HG03521 (cell line): ENCODE data around the gene SEMA3A.
"Not testable (repeated sequence)": the region's sequence is repeated elsewhere in the genome, so short reads cannot be mapped to it uniquely, and the experiment has no call there.

Source experiments
- ATAC-seq: cut with Tn5 transposase; IDR thresholded peaks from one replicate; pipeline ENCODE4 v1.9.1; 2021; ENCODE audit warnings: mild to moderate bottlenecking, moderate library complexity; ENCODE audit not compliant: unreplicated experiment

The SEMA3A gene

DNA sequence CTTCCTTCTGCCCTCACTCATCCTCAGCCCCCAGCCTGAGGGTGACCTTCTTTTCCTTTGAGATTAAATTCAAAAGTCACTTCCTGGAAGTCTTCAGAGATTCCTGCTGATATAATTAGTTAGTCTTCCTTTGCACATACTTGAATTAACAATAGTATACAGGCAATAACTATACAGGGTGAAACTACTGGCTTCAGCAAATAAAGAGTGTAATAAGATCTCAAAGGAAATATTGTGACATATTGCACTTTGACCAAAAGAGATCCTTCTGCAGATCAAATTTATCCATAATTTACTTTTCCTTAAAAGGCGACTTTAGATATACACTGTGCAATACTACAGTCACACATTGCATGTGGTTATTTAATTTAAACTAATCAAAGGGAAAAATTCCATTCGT is 123.8 kb downstream of the SEMA3A start:
- ATAC-seq: no peak

DNA sequence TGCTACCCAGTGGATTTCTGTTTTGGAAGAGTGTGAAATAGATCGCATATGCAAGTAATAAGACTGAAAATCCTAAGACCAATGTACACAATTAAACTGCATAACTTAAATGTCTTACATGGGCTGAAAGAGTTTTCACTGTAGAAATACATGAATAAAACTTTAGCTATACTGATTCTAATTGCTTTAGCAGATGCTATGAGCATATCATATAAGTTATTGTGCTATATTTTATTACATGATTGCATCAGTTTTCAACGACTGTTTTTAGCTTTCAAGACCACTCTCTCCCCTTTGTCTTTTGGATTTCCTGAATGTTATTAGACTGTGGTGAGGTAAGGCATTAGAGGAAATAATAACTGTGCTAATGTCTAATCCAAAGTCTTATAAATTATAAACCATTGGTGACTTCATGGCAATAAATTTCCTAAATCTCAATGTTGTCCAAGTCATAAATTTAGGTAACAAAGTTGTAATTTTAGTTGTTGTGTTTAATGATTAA is 124.5 kb downstream of the SEMA3A start:
- no peak for ATAC-seq

DNA sequence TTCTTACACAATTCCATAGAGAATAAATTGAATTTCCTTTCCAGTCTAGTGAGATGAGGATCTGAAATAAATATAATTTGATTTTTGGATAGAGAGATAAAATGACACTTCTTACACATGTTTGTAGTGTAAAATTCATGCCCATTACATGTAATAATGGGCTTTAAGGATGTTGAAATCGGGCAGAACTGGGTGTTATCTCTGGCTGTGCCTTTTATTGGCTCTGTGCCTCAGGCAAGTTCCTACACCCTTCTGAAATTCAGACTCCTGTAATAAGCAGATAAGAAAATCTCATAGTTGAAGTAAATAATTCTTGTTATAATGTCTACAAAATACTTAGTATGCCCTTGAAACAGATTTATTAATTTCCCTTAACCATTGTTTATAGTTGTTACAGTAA is 125.6 kb downstream of the SEMA3A start:
- ATAC-seq: no peak

DNA sequence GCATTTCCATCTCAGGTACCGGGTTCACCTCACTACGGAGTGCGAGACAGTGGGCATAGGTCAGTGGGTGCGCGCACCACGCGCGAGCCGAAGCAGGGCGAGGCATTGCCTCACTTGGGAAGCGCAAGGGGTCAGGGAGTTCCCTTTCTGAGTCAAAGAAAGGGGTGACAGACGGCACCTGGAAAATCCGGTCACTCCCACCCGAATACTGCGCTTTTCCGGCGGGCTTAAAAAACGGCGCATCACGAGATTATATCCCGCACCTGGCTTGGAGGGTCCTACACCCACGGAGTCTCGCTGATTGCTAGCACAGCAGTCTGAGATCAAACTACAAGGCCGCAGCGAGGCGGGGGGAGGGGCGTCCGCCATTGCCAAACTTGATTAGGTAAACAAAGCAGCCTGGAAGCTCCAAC is 132.1 kb downstream of the SEMA3A start:
- not testable (repeated sequence) for ATAC-seq

DNA sequence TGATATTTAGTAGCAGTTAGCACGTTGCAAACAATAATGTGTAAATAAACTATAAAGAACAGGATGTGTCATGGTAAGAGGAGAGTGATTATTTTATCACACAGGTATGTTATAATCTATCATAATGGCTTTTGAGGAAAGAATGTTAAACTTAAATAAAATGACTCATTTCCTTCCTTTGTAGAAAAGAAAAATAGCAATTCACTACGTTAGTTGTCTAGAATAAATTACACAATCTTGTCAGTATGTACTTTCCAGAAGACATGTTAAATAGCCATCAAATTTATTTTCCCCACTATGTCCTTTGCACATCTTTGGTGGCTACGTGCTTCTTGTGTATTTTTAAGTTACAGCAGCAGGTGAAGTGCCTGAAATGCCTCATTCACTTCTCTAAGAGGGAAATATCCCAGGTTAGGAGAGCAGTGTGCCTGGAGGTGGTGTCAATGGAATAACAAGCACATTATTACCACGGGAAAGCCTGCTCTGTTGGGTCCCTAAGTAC is 133.8 kb downstream of the SEMA3A start:
- no peak for ATAC-seq

DNA sequence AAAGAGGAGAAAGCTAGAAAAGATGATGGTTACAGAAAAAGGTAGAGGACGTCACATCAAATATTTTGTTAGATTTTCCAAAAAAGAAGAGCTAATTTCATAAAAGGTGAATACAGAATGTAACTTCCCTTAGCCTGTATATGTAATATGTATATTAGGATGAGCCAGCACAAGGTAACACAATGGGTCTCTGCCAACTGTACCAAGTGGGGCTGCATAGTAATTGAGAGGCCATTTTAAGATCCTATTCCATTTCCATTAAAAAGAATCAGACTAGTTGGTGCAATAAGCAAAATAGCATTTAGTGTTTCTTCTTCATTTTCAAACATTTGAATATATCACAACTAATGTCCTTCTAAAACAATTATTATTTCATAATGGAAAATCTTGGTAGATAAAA is 134.6 kb downstream of the SEMA3A start:
- ATAC-seq: no peak

DNA sequence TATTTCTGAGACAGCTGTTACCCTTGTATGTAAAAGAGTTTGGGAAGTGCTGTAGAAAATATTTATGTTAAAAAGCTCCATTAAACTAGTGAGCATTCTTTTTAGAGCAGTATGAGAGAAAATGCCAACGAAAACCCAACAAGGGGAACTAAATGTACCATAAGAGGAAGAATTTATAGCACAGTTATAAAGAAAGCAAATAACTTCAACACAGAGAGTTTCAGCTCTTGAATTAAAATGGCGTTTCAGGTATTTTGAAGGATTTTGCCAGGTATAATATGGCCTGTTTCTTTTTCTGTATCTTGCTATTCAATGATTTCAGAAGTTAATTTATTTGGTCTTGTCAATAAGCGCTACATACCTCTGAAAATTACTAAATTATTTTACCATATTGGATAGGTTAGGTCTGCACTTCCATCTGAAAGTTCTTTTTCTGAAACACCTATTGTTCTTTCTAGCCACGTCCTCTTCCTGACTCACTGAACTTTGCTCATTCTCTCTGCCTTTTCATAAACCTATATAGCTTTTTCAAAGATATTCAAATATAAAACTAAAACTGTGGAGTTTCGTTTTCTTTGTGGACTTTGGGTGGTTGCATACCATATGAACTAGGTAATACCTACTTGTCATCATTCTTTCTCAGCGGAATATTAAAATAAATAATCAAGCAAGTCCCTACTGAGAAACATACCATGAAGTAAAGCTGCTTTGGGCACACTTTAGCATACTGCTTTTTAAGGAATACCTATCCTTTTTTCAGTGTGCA is 136.1 kb downstream of the SEMA3A start:
- ATAC-seq: no peak

DNA sequence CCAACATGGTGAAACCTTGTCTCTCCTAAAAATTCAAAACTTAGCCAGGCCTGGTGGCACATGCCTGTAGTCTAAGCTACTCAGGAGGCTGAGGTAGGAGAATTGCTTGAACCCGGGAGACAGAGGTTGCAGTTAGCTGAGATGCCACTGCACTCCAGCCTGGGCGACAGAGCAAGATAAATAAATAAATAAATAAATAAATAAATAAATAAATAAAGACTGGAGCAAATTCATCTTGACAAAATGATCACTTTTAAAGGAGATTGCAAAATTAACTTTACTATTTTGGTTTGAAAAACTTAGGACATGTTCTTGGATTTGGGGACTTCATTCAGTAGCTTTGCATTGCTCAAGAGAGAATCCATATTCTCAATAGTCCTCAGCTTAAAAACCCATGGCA is 137.0 kb downstream of the SEMA3A start:
- no peak for ATAC-seq

DNA sequence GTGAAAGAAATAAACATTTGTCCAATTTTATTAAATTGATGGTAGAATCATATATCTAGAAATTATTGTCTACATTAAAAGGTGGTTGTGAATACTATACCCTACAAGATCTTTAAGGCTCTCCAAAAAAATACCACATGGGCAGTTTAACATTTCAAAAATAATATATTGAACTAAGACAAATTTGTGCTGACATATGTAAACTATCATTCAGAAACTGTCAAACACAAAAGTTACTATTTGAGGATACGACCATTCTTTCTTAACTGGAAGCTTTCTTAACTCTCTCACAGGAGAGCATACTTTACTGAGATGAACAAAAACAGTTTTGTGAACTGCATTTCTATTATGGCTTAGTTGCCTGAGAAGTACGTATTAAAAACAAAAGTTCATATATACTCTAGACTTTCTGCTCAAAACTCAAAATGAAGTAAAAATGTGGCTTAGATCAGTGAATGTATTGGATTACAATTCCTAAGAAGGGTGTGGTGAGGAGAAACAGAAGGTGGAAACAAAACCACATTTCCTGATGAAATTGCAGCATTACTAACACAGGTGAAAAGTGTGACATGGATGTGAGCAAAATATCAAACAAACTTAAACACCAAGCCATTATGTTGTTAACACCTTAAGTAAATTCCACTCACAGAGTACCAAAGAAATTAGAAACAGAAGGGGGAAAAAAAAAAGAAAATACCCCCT is 138.5 kb downstream of the SEMA3A start:
- no peak for ATAC-seq

DNA sequence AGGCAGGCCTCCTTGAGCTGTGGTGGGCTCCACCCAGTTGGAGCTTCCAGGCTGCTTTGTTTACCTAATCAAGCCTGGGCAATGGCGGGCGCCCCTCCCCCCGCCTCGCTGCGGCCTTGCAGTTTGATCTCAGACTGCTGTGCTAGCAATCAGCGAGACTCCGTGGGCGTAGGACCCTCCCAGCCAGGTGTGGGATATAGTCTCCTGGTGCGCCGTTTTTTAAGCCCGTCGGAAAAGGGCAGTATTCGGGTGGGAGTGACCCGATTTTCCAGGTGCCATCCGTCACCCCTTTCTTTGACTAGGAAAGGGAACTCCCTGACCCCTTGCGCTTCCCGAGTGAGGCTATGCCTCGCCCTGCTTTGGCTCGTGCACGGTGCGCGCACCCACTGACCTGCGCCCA is 139.4 kb downstream of the SEMA3A start:
- ATAC-seq: not testable (repeated sequence)

DNA sequence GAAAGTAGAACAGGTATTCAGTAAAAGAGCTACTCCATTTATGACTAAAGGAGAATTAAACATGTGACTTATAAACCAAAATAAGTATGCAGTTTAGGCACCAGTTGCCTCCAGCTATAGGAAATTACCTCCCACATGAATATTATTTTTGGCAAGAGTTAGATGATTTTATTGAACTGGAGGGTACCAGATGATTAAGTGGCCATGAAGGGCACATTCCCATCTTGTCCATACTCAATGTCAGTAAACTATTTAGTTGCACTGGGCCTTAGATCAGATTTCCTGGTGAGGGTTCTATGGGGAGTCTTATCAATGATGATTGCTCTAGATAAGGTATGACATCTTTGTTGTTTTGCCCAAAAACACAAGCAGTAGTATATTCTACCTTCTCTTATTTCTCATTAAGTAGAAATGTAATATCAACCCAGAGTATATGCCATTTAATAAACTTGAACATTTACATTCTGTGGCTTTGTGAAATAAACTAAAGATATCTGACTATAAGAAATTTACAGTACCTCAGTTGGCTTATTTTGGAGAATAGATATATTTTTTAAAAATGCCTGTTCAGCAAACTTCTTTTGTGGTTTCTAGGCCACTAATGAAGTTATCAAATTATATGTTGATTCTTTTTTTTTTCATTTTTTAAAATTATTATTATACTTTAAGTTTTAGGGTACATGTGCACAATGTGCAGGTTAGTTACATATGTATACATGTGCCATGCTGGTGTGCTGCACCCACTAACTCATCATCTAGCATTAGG is 145.3 kb downstream of the SEMA3A start:
- ATAC-seq: no peak

DNA sequence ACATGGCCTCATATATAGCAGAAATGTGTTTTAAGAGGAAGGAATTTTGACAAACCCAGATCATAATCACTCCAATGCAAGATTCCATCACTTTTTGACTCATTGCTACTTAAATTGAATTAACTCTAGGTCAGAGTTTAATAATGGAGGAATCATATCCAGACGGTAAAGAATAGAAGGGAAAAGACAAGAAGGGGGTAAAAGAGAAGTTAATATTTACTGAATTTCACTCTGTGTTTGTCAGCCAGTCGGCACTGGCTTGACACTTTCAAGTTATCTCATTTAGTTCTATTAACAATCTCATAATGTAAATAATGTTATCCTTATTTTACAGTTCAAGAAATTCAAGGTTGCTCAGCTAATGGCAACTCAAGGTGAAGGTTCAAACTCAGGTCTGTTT is 147.5 kb downstream of the SEMA3A start:
- no peak for ATAC-seq

DNA sequence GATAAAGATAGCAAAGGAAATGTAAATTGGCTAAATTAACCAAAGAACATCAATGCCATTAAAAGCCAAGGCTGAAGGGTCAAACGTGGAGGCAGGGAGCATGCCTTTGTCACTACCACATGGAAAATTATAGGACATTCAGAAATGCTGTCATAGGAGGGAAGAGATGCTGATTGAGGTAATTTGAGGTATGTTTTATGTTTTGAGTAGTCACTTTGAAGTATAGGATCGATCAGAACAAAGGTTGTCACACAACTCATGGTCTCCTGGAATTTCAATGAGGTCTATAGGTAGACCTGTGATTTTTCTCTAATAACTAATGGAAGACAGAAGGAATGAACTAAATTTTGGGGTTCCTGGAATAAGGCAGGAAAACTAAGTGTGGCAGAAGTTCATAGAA is 149.8 kb downstream of the SEMA3A start:
- ATAC-seq: no peak

DNA sequence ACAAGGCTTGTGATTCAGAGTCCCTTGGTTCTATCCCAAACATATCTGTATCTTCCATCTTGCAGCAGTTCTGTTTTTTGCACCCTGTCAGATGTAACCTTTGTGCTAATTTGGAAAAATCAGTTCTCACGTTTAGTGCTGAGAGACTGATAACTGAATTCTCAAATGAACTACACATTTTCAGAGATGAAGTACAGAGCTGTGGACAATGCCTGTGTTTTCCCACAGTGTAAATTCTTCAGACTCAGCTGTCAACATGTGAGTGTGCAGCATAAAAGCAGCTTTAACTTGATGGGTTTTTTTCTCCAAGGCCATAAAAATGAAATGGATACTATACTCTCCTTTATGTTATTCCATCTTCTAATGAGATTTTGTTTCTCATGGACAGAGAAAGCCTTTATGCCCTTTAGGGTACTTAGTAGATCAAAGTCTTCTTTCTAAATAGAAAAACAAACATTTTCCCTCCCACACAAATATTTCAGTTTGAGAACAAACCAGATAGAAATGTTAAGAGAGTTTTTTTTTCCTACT is 150.9 kb downstream of the SEMA3A start:
- ATAC-seq: no peak

DNA sequence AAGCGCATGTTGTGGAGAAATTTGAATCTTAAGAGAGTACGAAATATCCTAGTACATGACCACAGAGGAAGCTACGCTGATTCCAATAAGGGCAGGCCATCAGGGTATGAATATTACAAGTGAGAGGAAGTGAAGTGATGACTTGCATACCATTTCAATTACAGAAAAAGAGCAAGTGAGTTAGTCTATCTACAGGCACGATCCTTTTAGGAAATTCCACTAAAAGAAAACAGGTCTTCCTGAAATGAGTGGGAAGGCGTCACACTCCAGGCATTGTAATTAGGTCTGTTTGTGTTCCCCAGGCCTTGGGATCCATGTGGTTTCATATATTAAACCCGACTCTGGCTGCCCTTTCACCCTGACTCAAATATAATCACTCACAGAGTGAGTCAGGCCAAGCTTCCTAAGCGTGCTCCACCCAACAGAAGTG is 152.5 kb downstream of the SEMA3A start:
- ATAC-seq: no peak

DNA sequence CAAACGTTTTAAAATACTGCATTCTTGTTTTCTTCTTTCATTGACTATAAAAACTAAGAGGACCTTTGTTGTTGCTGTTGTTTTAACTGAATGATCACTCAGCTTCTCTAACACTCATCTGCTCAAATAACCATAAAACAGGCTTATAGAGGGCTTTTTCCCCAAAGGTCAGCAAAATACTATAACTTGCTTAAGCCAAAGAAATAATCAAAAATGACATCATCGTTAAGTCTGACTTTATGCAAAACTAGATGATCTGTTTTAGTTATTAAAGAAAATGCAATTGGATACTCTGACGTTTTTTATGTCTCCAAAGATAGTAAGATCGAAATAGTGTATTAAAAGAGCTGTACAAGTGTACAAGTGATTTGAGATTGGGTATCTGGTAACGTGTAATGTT is 152.9 kb downstream of the SEMA3A start:
- no peak for ATAC-seq

DNA sequence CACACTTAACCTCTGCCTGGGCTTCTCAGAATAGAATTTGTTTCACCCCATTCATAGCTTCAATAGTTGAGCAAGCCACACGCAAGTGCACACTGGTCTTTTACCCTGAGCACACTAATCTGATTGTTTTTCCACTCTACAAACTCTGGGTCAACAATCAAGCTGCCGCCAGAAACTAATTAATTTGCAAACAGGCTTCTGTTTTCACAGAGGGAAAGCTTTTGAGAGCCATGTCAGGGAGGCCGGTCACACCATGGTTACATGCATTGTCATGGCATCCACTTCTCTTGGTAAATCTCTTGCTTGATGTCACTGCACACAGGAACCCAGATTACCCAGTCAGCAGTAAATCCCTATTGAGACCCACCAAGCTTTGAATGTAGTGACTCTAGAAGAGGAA is 154.2 kb downstream of the SEMA3A start:
- no peak for ATAC-seq

DNA sequence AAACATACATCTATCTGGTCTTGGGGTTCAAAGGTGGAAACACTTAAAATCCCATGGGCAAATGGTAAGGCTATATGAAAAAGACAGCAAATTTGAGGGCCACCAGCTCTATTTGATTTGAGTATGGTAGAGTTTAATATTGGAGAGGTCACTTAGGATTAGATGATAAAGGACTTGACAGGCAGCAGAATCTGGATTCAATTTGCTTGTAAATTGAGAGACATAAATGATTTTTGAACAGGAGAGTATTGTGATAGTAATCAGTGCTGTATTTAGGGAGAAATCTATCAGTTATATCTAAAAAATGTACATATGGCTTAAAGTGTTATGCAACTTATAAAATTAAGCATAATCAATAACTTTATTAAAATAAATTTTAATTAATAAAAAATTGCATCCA is 155.2 kb downstream of the SEMA3A start:
- no peak for ATAC-seq

DNA sequence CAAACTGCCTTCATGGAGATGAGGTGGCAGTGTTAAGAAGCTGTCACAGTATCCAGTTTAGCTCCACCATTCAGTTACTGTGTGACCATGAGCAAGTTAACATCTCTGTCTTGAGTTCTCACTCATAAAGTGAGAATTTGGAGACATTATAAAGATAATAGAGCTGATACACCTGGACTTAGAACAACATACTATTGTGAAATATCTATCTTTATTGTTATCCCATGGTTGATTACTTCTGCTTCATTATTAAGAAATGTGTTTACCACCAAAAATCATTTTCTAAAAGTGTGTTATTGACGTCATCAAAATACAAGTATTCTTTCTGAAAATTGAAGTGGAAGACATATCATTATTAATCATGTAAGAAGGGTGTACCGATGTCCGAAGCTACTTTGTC is 166.9 kb downstream of the SEMA3A start:
- ATAC-seq: no peak

DNA sequence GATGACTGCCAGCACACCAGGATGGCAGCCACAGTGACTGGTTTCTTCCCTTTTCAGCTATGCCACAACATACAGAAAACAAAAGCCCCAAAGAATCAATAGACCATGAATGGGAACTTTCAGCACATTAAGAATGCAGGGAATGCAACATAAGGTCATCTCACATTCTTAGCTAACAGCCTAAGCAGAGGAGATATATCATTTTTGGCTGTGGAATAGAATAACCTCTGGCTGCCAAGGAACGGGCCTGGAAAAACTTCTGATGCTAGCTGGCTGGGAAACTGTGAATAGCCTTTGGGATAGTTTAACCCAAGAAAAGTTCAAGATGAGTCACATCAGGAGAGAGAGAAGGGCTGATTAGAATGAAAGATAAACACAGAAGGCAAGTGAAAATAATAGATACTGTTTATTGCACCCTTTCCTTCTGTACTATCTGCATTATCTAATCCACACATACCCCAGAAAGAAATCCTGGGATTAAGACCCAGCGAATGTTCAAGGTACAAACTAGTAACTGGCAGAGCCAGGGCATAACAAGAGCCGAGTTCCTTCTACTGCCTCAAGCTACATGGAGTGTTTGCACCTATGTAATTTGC is 169.2 kb downstream of the SEMA3A start:
- ATAC-seq: no peak
